Tibial nerve (tissue), 4 donors: ENCODE measurements around the gene FBXW7.

Source experiments
- EP300 ChIP-seq, 2 donors: sonication (generic); formaldehyde crosslinking; IDR thresholded peaks; one replicate each; pipeline ENCODE4 v1.6.1; 2017; ENCODE audit warnings: antibody characterized with exemption in 2 of 2, mild to moderate bottlenecking in 1 of 2
- TF ChIP-seq, protein P1 (sequence below), 5 experiments: fragments of 200-600 bp in 3 of 5; fragments of 450-650 bp in 2 of 5; sonication (generic) in 3 of 5; IDR thresholded peaks; one replicate each; pipeline ENCODE4 v1.5.1; 2016 to 2019; ENCODE audit warnings: antibody characterized with exemption in 5 of 5, mild to moderate bottlenecking in 3 of 5, moderate library complexity in 2 of 5

DNA sequence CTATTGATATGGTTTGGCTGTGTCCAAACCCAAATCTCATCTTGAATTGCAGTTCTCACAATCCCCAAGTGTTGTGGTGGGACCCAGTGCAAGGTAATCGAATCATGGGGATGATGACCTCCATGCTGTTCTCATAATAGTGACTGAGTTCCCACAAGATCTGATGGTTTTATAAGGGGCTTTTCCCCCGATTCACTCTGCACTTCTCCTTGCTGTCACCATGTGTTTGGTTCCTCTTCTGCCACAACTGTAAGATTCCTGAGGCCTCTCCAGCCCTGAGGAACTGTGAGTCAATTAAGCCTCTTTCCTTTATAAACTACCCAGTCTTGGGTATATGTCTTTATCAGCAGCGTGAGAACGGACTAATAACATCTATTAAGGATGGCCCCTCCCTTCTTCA lies 68.8 kb downstream of the FBXW7 start:
- TF ChIP-seq, protein P1, sequence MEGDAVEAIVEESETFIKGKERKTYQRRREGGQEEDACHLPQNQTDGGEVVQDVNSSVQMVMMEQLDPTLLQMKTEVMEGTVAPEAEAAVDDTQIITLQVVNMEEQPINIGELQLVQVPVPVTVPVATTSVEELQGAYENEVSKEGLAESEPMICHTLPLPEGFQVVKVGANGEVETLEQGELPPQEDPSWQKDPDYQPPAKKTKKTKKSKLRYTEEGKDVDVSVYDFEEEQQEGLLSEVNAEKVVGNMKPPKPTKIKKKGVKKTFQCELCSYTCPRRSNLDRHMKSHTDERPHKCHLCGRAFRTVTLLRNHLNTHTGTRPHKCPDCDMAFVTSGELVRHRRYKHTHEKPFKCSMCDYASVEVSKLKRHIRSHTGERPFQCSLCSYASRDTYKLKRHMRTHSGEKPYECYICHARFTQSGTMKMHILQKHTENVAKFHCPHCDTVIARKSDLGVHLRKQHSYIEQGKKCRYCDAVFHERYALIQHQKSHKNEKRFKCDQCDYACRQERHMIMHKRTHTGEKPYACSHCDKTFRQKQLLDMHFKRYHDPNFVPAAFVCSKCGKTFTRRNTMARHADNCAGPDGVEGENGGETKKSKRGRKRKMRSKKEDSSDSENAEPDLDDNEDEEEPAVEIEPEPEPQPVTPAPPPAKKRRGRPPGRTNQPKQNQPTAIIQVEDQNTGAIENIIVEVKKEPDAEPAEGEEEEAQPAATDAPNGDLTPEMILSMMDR (IDR thresholded peaks at IDR 0.05) = no peak
- TF ChIP-seq EP300 (IDR thresholded peaks at IDR 0.05) = no peak
